Activated CD4-positive, CD25-positive, alpha-beta regulatory T cell treated with anti-CD3 and anti-CD28 coated beads, Interleukin-2, amount 50 U/mL, for 72 hours (primary cell): ENCODE results near the gene GDPD4.

Experiments used
- DNase-seq: peaks from one replicate; pipeline ENCODE4 v3.0.0; 2021

GDPD4 gene

GRCh38 chr11:77233011-77233410 lies 68.5 kb downstream of the GDPD4 start:
- DNase-seq = no peak

GRCh38 chr11:77232242-77232641 lies 69.2 kb downstream of the GDPD4 start:
- DNase-seq = no peak

GRCh38 chr11:77231800-77232199 lies 69.7 kb downstream of the GDPD4 start:
- no peak for DNase-seq

GRCh38 chr11:77230878-77231605 lies 70.4 kb downstream of the GDPD4 start:
- no peak for DNase-seq

GRCh38 chr11:77223797-77224196 lies 77.7 kb downstream of the GDPD4 start:
- DNase-seq = no peak

- no peak for DNase-seq
Observed at GRCh38 chr11:77217156-77217555, 84.3 kb downstream of the GDPD4 start.

- DNase-seq = no peak
Observed at GRCh38 chr11:77215106-77215505, 86.4 kb downstream of the GDPD4 start.

GRCh38 chr11:77214557-77214956 lies 86.9 kb downstream of the GDPD4 start:
- no peak for DNase-seq

GRCh38 chr11:77213589-77214428 lies 87.7 kb downstream of the GDPD4 start:
- no peak for DNase-seq

- no peak for DNase-seq
Observed at GRCh38 chr11:77213029-77213579, 88.4 kb downstream of the GDPD4 start.

GRCh38 chr11:77212314-77213007 lies 89.0 kb downstream of the GDPD4 start:
- no peak for DNase-seq

GRCh38 chr11:77211594-77212251 lies 89.8 kb downstream of the GDPD4 start:
- no peak for DNase-seq

GRCh38 chr11:77211040-77211451 lies 90.4 kb downstream of the GDPD4 start:
- no peak for DNase-seq

- DNase-seq = no peak
Observed at GRCh38 chr11:77209663-77210062, 91.8 kb downstream of the GDPD4 start.

- no peak for DNase-seq
Observed at GRCh38 chr11:77208535-77208934, 93.0 kb downstream of the GDPD4 start.

GRCh38 chr11:77207618-77208313 lies 93.7 kb downstream of the GDPD4 start:
- no peak for DNase-seq

GRCh38 chr11:77207019-77207485 lies 94.4 kb downstream of the GDPD4 start:
- DNase-seq = peak; percentile 14

GRCh38 chr11:77206264-77207018 lies 95.0 kb downstream of the GDPD4 start:
- peak; percentile 26 for DNase-seq

GRCh38 chr11:77205467-77206263 lies 95.8 kb downstream of the GDPD4 start:
- peak; percentile 17 for DNase-seq

GRCh38 chr11:77204754-77205466 lies 96.6 kb downstream of the GDPD4 start:
- DNase-seq = no peak
